ENCODE results near the gene IRGQ. TPM values are rescaled to one million over a fixed set of nuclear protein-coding genes. Genes with fewer than 3 reads are reported as not detected.
"Not testable (repeated sequence)": the region's sequence is repeated elsewhere in the genome, so short reads cannot be mapped to it uniquely, and the experiment has no call there.

The IRGQ gene
- total RNA-seq, 6 experiments from 2014 or later, result 9.1 to 18.6 (median 11.0) TPM

- no peaks in the 10 kb centered on the region for H3K9me3 ChIP-seq
- intact Hi-C loops (cut with DNase I), result loop anchor here in 1 of 2 donors (10.0 kb wide), 1 partner anchor 103 kb away; no protein-coding TSS in a partner anchor
- no peaks in the 10 kb centered on the region for H3K27me3 ChIP-seq
- no peak for TF ChIP-seq POLR2A (IDR thresholded peaks at IDR 0.05)
- TF ChIP-seq, protein P1, sequence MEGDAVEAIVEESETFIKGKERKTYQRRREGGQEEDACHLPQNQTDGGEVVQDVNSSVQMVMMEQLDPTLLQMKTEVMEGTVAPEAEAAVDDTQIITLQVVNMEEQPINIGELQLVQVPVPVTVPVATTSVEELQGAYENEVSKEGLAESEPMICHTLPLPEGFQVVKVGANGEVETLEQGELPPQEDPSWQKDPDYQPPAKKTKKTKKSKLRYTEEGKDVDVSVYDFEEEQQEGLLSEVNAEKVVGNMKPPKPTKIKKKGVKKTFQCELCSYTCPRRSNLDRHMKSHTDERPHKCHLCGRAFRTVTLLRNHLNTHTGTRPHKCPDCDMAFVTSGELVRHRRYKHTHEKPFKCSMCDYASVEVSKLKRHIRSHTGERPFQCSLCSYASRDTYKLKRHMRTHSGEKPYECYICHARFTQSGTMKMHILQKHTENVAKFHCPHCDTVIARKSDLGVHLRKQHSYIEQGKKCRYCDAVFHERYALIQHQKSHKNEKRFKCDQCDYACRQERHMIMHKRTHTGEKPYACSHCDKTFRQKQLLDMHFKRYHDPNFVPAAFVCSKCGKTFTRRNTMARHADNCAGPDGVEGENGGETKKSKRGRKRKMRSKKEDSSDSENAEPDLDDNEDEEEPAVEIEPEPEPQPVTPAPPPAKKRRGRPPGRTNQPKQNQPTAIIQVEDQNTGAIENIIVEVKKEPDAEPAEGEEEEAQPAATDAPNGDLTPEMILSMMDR (IDR thresholded peaks at IDR 0.05), result no peak
- peaks cover 0 to 21% (median 0%) of the 10 kb centered on the region in 4 donors for H3K36me3 ChIP-seq
- no peaks in the 10 kb centered on the region for H3K4me1 ChIP-seq
- DNase-seq, result no peak
- no peak overlapping the region for H3K27ac ChIP-seq
- ATAC-seq, result no peak
- 67% methylated on average over 3 of the region's 23 CpGs for WGBS (ENCODE audit: insufficient coverage, low coverage, low lambda C conversion rate, missing lambda C conversion rate)
- H3K4me3 ChIP-seq, result no peak overlapping the region
Measured at GRCh38 chr19:43551399-43552197, 44.3 kb downstream of the IRGQ start.

- Histone ChIP-seq H3K36me3 (peaks cover 0 to 21% (median 0%) of the 10 kb centered on the region in 4 donors), H3K27me3 (no peaks in the 10 kb centered on the region), H3K27ac (no peak overlapping the region), H3K4me1 (no peaks in the 10 kb centered on the region), H3K4me3 (no peak overlapping the region), H3K9me3 (no peaks in the 10 kb centered on the region)
- TF ChIP-seq POLR2A (IDR thresholded peaks at IDR 0.05), result no peak
- TF ChIP-seq, protein P1 (IDR thresholded peaks at IDR 0.05), result no peak
- no peak for ATAC-seq
- WGBS (ENCODE audit: insufficient coverage, low coverage, low lambda C conversion rate, missing lambda C conversion rate), result 98% methylated on average over 2 of the region's 2 CpGs
- intact Hi-C loops (cut with DNase I), result no loop called here
- no peak for DNase-seq
Measured at GRCh38 chr19:43548706-43549105, 47.2 kb downstream of the IRGQ start.

DNA sequence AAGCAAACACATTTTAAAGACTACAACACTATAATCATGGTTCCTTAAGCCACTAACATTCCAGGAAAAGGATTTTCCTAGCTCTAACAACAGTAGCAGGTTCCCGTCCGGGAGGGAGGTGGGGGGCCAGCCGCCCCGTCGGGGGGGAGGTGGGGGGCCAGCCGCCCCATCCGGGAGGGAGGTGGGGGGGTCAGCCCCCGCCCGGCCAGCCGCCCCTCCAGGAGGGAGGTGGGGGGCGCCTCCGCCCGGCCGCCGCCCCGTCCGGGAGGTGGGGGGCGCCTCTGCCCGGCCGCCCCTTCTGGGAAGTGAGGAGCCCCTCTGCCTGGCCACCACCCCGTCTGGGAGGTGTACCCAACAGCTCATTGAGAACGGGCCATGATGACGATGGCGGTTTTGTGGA lies 48.0 kb downstream of the IRGQ start:
- intact Hi-C loops (cut with DNase I); H3K27ac ChIP-seq; H3K27me3 ChIP-seq; H3K9me3 ChIP-seq; ATAC-seq; H3K4me1 ChIP-seq; H3K4me3 ChIP-seq; DNase-seq: not testable (repeated sequence)
- peaks cover 0 to 20% (median 1%) of the 10 kb centered on the region in 4 donors for H3K36me3 ChIP-seq
- whole genome bisulfite sequencing (ENCODE audit: insufficient coverage, low coverage, low lambda C conversion rate, missing lambda C conversion rate), result 100% methylated on average over 1 of the region's 24 CpGs

- Histone ChIP-seq H3K9me3 (no peaks in the 10 kb centered on the region), H3K27me3 (no peaks in the 10 kb centered on the region), H3K27ac (no peak overlapping the region), H3K4me1 (peaks cover 0 to 10% (median 0%) of the 10 kb centered on the region in 4 donors), H3K4me3 (no peak overlapping the region), H3K36me3 (peaks cover 0 to 12% (median 1%) of the 10 kb centered on the region in 4 donors)
- intact Hi-C loops (cut with DNase I), result no loop called here
- WGBS (ENCODE audit: insufficient coverage, low coverage, low lambda C conversion rate, missing lambda C conversion rate), result no CpG with 5 or more reads among the region's 3 CpGs
- no peak for TF ChIP-seq POLR2A (IDR thresholded peaks at IDR 0.05)
- TF ChIP-seq, protein P1 (IDR thresholded peaks at IDR 0.05), result no peak
- ATAC-seq (no peak), DNase-seq (no peak)
Measured at GRCh38 chr19:43546581-43546980, 49.4 kb downstream of the IRGQ start.

- no peaks in the 10 kb centered on the region for H3K9me3 ChIP-seq
- intact Hi-C loops (cut with DNase I), result no loop called here
- no peak for TF ChIP-seq POLR2A (IDR thresholded peaks at IDR 0.05)
- TF ChIP-seq, protein P1 (IDR thresholded peaks at IDR 0.05), result no peak
- no peaks in the 10 kb centered on the region for H3K27me3 ChIP-seq
- no peak overlapping the region for H3K4me3 ChIP-seq
- H3K4me1 ChIP-seq, result peaks cover 0 to 10% (median 0%) of the 10 kb centered on the region in 4 donors
- no peak for DNase-seq
- no peak overlapping the region for H3K27ac ChIP-seq
- peaks cover 0 to 6% (median 1%) of the 10 kb centered on the region in 4 donors for H3K36me3 ChIP-seq
- no peak for ATAC-seq
- WGBS (ENCODE audit: insufficient coverage, low coverage, low lambda C conversion rate, missing lambda C conversion rate), result 60% methylated on average over 2 of the region's 2 CpGs
Measured at GRCh38 chr19:43545981-43546380, 50.0 kb downstream of the IRGQ start.
